H9 (cell line): ENCODE results near the gene TLE6. TPM values are rescaled to one million over a fixed set of nuclear protein-coding genes. Genes with fewer than 3 reads are reported as not detected.

Experiments used
- DNase-seq: peaks from one replicate; pipeline ENCODE4 v3.0.0-alpha.2; 2017
- H2AFZ ChIP-seq: one replicate; pipeline ENCODE4 v1.6.1; 2013; ENCODE audit warnings: mild to moderate bottlenecking, low read length, control low read depth, moderate library complexity
- H2AK5ac ChIP-seq: 2 replicates; pipeline ENCODE4 v1.6.1; 2013; ENCODE audit warnings: low read length, control low read depth, mixed read lengths; ENCODE audit not compliant: insufficient read length
- H2BK120ac ChIP-seq: one replicate; pipeline ENCODE4 v1.6.1; 2013; ENCODE audit warnings: low read depth, mild to moderate bottlenecking, low read length, control low read depth, inconsistent platforms; ENCODE audit not compliant: poor library complexity, severe bottlenecking
- H2BK12ac ChIP-seq: 2 replicates; pipeline ENCODE4 v1.6.1; 2013; ENCODE audit warnings: low read length, control low read depth, mixed read lengths, low read depth; ENCODE audit not compliant: insufficient read length
- H2BK15ac ChIP-seq: 2 replicates; pipeline ENCODE4 v1.6.1; 2013; ENCODE audit warnings: low read depth, low read length, control low read depth
- H2BK20ac ChIP-seq: one replicate; pipeline ENCODE4 v1.6.1; 2013; ENCODE audit warnings: low read depth, mild to moderate bottlenecking, low read length, control low read depth, inconsistent platforms; ENCODE audit not compliant: poor library complexity, severe bottlenecking
- H2BK5ac ChIP-seq: 2 replicates; pipeline ENCODE4 v1.6.1; 2013; ENCODE audit warnings: low read length, control low read depth, mixed read lengths; ENCODE audit not compliant: insufficient read length
- H3K14ac ChIP-seq: 2 replicates; pipeline ENCODE4 v1.6.1; 2013; ENCODE audit warnings: low read length, control low read depth; ENCODE audit not compliant: insufficient read depth
- H3K18ac ChIP-seq: 2 replicates; pipeline ENCODE4 v1.6.1; 2013; ENCODE audit warnings: low read depth, mild to moderate bottlenecking, mixed read lengths, low read length, control low read depth; ENCODE audit not compliant: insufficient read length
- H3K23ac ChIP-seq: 2 replicates; pipeline ENCODE4 v1.6.1; 2013; ENCODE audit warnings: low read length, control low read depth, mixed read lengths, low read depth; ENCODE audit not compliant: insufficient read length
- H3K23me2 ChIP-seq: 2 replicates; pipeline ENCODE4 v1.6.1; 2013; ENCODE audit warnings: low read depth, mild to moderate bottlenecking, mixed read lengths, low read length, control low read depth; ENCODE audit not compliant: insufficient read length, poor library complexity, severe bottlenecking
- H3K27ac ChIP-seq: 2 replicates; pipeline ENCODE4 v1.5.1; 2013; ENCODE audit warnings: low read length, control low read depth, mixed read lengths, low read depth; ENCODE audit not compliant: insufficient read length
- H3K27me3 ChIP-seq: 2 replicates; pipeline ENCODE4 v1.6.1; 2013; ENCODE audit warnings: low read length, control low read depth, inconsistent platforms; ENCODE audit not compliant: insufficient read depth
- H3K4ac ChIP-seq: 2 replicates; pipeline ENCODE4 v1.6.1; 2013; ENCODE audit warnings: low read depth, mild to moderate bottlenecking, control low read depth, inconsistent platforms, low read length, moderate library complexity
- H3K4me1 ChIP-seq: 2 replicates; pipeline ENCODE4 v1.6.1; 2013; ENCODE audit warnings: low read length, control low read depth, inconsistent platforms; ENCODE audit not compliant: insufficient read depth
- H3K4me2 ChIP-seq: 2 replicates; pipeline ENCODE4 v1.6.1; 2013; ENCODE audit warnings: low read length, control low read depth, mixed read lengths; ENCODE audit not compliant: insufficient read length, insufficient read depth
- H3K56ac ChIP-seq: 2 replicates; pipeline ENCODE4 v1.6.1; 2013; ENCODE audit warnings: low read depth, mild to moderate bottlenecking, mixed read lengths, low read length, control low read depth; ENCODE audit not compliant: insufficient read length
- H3K79me1 ChIP-seq: 2 replicates; pipeline ENCODE4 v1.6.1; 2013; ENCODE audit warnings: low read depth, mild to moderate bottlenecking, moderate library complexity, low read length, control low read depth, inconsistent platforms; ENCODE audit not compliant: insufficient read depth, poor library complexity, severe bottlenecking
- H3K79me2 ChIP-seq: 2 replicates; pipeline ENCODE4 v1.6.1; 2013; ENCODE audit warnings: low read length, control low read depth, inconsistent platforms; ENCODE audit not compliant: insufficient read depth
- H3K9ac ChIP-seq: 2 replicates; pipeline ENCODE4 v1.6.1; 2013; ENCODE audit warnings: low read length, control low read depth, mixed read lengths; ENCODE audit not compliant: insufficient read length; ENCODE audit errors: extremely low read depth
- H3K9me3 ChIP-seq: one replicate; pipeline ENCODE4 v1.6.1; 2013; ENCODE audit warnings: low read depth, low read length, inconsistent platforms; ENCODE audit not compliant: control insufficient read depth
- H3T11ph ChIP-seq: one replicate; pipeline ENCODE4 v1.6.1; 2013; ENCODE audit warnings: mild to moderate bottlenecking, low read length, control low read depth, inconsistent platforms
- H4K20me1 ChIP-seq: one replicate; pipeline ENCODE4 v1.6.1; 2013; ENCODE audit not compliant: control insufficient read depth, insufficient read length, insufficient read depth
- H4K5ac ChIP-seq: 2 replicates; pipeline ENCODE4 v1.6.1; 2013; ENCODE audit warnings: low read depth, mild to moderate bottlenecking, mixed read lengths, low read length, control low read depth; ENCODE audit not compliant: insufficient read length
- H4K8ac ChIP-seq: replicated peaks from 2 replicates; pipeline ENCODE4 v1.6.1; 2013; ENCODE audit warnings: low read length, control low read depth, mixed read lengths, low read depth; ENCODE audit not compliant: insufficient read length
- H4K91ac ChIP-seq: 2 replicates; pipeline ENCODE4 v1.6.1; 2013; ENCODE audit warnings: low read depth, mild to moderate bottlenecking, moderate library complexity, mixed read lengths, low read length, control low read depth; ENCODE audit not compliant: insufficient read length
- H3K27ac Mint-ChIP-seq, 3 experiments: 2 replicates in 2 of 3; 3 replicates in 1 of 3; pipeline ENCODE4 v1.8.0; 2020 to 2021; ENCODE audit warnings: mixed read lengths in 3 of 3, mild to moderate bottlenecking in 1 of 3, moderate library complexity in 1 of 3
- H3K27me3 Mint-ChIP-seq: 2 replicates; pipeline ENCODE4 v1.8.0; 2021; ENCODE audit warnings: low read depth, mild to moderate bottlenecking, moderate library complexity, mixed read lengths
- H3K36me3 Mint-ChIP-seq, 3 experiments: 2 replicates in 2 of 3; 3 replicates in 1 of 3; pipeline ENCODE4 v1.8.0; 2020 to 2021; ENCODE audit warnings: low read depth in 3 of 3, mixed read lengths in 3 of 3; ENCODE audit not compliant: insufficient read depth in 1 of 3
- H3K4me1 Mint-ChIP-seq, 2 experiments: 2 replicates each; pipeline ENCODE4 v1.8.0; 2020; ENCODE audit warnings: mixed read lengths in 2 of 2
- H3K4me3 Mint-ChIP-seq, 2 experiments: 2 replicates in 1 of 2; 3 replicates in 1 of 2; pipeline ENCODE4 v1.8.0; 2020 to 2021; ENCODE audit warnings: mild to moderate bottlenecking in 2 of 2, mixed read lengths in 2 of 2, moderate library complexity in 1 of 2
- H3K9me3 Mint-ChIP-seq, 2 experiments: 2 replicates in 1 of 2; 3 replicates in 1 of 2; pipeline ENCODE4 v1.8.0; 2020; ENCODE audit warnings: mild to moderate bottlenecking in 2 of 2, mixed read lengths in 2 of 2, moderate library complexity in 1 of 2
- WGBS: extraction: QIAGEN DNeasy Blood & Tissue Kit; methylation state at CpG from one replicate; pipeline ENCODE4 v1.1.7; 2013; ENCODE audit warnings: missing lambda C conversion rate, low lambda C conversion rate, mixed read lengths; ENCODE audit not compliant: insufficient read length; ENCODE audit errors: extremely low coverage; 5-methylcytosine and 5-hydroxymethylcytosine counted together
- total RNA-seq: library from RNA; stranded (reverse); gene quantifications from 2 replicates; pipeline ENCODE4 v1.2.1, GENCODE V29; 2021
- TF ChIP-seq, protein P1 (sequence below): fragments of 200-600 bp; sonication (generic); conservative IDR thresholded peaks from 3 replicates; pipeline ENCODE4 v1.8.0; 2021; ENCODE audit warnings: antibody characterized with exemption, mild to moderate bottlenecking

TLE6 gene
- total RNA-seq, 1 experiment from 2014 or later, result 1.7 TPM

DNA sequence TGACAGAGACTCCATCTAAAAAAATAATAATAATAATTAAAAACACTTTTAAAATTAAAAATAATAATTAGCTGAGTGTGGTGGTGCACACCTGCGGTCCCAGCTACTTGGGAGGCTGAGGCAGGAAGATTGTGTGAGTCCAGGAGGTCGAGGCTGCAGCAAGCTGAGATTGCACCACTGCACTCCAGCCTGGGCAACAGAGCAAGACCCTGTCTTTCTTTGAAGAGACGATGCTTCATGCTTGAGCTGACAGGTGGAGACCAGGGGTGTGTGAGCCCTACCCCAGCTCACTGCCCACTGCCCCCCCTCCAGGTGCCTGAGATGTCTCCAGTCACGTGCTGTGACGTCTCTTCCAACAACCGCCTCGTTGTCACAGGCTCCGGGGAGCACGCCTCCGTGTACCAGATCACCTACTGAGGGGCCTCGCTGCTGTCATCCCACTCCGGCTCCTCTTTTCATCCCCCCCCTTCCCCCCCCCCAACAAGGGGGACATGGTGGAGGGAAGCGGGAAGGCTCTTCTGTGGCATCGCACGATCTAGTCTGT, 17.3 kb downstream of the TLE6 start:
- WGBS, result no CpG with 5 or more reads among the region's 15 CpGs

More for the DNA sequence above, 17.3 kb downstream of the TLE6 start:
- H3K4ac ChIP-seq, result no peak overlapping the region
- no peak overlapping the region for H4K8ac ChIP-seq
- no peaks in the 10 kb centered on the region for H3K27me3 ChIP-seq
- H3K27ac Mint-ChIP-seq, result no peak overlapping the region
- H3K4me1 Mint-ChIP-seq, result peaks cover 10 to 26% of the 10 kb centered on the region in 2 experiments
- H3K9me3 ChIP-seq, result no peaks in the 10 kb centered on the region
- no peak overlapping the region for H2BK120ac ChIP-seq
- no peak overlapping the region for H3T11ph ChIP-seq
- no peak overlapping the region for H3K14ac ChIP-seq
- H3K4me3 Mint-ChIP-seq, result no peak overlapping the region
- no peaks in the 10 kb centered on the region for H4K20me1 ChIP-seq
- H3K27ac ChIP-seq, result no peak overlapping the region
- H3K79me1 ChIP-seq, result no peaks in the 10 kb centered on the region
- no peak overlapping the region for H3K23ac ChIP-seq
- H2BK12ac ChIP-seq, result no peak overlapping the region
- TF ChIP-seq, protein P1, sequence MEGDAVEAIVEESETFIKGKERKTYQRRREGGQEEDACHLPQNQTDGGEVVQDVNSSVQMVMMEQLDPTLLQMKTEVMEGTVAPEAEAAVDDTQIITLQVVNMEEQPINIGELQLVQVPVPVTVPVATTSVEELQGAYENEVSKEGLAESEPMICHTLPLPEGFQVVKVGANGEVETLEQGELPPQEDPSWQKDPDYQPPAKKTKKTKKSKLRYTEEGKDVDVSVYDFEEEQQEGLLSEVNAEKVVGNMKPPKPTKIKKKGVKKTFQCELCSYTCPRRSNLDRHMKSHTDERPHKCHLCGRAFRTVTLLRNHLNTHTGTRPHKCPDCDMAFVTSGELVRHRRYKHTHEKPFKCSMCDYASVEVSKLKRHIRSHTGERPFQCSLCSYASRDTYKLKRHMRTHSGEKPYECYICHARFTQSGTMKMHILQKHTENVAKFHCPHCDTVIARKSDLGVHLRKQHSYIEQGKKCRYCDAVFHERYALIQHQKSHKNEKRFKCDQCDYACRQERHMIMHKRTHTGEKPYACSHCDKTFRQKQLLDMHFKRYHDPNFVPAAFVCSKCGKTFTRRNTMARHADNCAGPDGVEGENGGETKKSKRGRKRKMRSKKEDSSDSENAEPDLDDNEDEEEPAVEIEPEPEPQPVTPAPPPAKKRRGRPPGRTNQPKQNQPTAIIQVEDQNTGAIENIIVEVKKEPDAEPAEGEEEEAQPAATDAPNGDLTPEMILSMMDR, result no peak
- H3K23me2 ChIP-seq, result no peaks in the 10 kb centered on the region
- no peak overlapping the region for H3K18ac ChIP-seq
- H4K91ac ChIP-seq, result no peak overlapping the region
- H3K36me3 Mint-ChIP-seq, result peaks cover 0 to 3% (median 0%) of the 10 kb centered on the region in 3 experiments; a peak in 2 of 7 replicates
- H3K4me2 ChIP-seq, result no peak overlapping the region
- no peak overlapping the region for H2BK5ac ChIP-seq
- H2BK15ac ChIP-seq, result no peak overlapping the region
- H2BK20ac ChIP-seq, result no peak overlapping the region
- H3K27me3 Mint-ChIP-seq, result peaks cover 34% of the 10 kb centered on the region
- H3K79me2 ChIP-seq, result no peaks in the 10 kb centered on the region
- H4K5ac ChIP-seq, result no peak overlapping the region
- H3K56ac ChIP-seq, result no peak overlapping the region
- H3K9ac ChIP-seq, result no peak overlapping the region
- no peak for DNase-seq
- H3K4me1 ChIP-seq, result no peaks in the 10 kb centered on the region
- no peak overlapping the region for H2AFZ ChIP-seq
- H3K9me3 Mint-ChIP-seq, result peaks cover 0 to 3% of the 10 kb centered on the region in 2 experiments; a peak in 3 of 5 replicates
- H2AK5ac ChIP-seq, result no peak overlapping the region
